AG10803 (cell line): ENCODE data around the gene CSTF1.
A peak's percentile ranks its signal among the peaks of the same experiment; 100 is the strongest.
"Not testable (repeated sequence)": the region's sequence is repeated elsewhere in the genome, so short reads cannot be mapped to it uniquely, and the experiment has no call there.

Experiments used
- DNase-seq: peaks from one replicate; pipeline ENCODE4 v3.0.0; 2010; ENCODE audit warnings: low read depth
- H3K4me3 ChIP-seq: 2 replicates; pipeline ENCODE4 v1.5.1; 2011; ENCODE audit warnings: mild to moderate bottlenecking, low read length, control low read depth
- CTCF ChIP-seq: conservative IDR thresholded peaks from 2 replicates; pipeline ENCODE4 v1.5.1; 2011; ENCODE audit warnings: mild to moderate bottlenecking, low read length, control low read depth, inconsistent platforms

CSTF1 gene

GRCh38 chr20:56381501-56381900 lies 10.9 kb upstream of the CSTF1 start:
- no peak for DNase-seq
- H3K4me3 ChIP-seq = no peak overlapping the region
- no peak for TF ChIP-seq CTCF

DNA sequence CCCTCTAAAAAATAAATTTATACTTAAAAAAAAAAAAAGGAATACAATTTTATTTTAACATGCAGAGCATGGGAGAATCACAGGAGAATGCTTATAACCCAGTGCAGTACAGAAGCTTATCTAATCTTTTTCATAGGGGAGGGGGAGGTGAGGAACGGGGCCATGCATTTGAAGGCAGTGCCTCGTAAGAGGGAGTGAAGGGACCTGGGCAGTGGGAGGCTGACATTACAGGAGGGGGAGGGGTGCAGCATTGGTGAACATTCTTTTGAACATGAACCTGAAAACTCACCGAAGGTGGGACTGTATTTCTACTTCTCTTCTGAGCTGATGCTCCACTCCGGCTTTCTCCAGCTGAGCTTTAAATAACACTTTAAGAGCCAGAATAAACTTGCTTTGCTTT lies 9.7 kb upstream of the CSTF1 start:
- no peak overlapping the region for H3K4me3 ChIP-seq
- TF ChIP-seq CTCF = no peak
- no peak for DNase-seq

DNA sequence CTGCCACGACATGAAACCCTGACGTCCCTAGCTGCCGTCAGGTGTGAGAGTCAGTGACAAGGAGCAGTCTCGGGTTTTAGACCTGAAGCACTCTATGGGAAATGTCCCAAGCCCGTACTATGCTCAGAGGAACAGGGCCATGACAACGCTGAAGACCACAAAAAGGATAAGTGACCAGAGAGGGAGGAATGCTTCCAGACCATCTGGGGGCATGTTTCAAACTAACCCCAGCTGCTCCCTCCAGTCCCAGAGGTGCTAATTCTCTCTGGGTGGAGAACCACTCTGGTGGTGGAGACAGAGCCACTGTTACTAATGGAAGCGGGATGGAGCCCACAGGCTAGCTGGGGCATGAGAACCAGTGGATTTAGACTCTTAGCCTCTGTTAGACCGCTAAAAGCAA lies 9.1 kb upstream of the CSTF1 start:
- no peak for DNase-seq
- TF ChIP-seq CTCF = no peak
- H3K4me3 ChIP-seq = no peak overlapping the region

DNA sequence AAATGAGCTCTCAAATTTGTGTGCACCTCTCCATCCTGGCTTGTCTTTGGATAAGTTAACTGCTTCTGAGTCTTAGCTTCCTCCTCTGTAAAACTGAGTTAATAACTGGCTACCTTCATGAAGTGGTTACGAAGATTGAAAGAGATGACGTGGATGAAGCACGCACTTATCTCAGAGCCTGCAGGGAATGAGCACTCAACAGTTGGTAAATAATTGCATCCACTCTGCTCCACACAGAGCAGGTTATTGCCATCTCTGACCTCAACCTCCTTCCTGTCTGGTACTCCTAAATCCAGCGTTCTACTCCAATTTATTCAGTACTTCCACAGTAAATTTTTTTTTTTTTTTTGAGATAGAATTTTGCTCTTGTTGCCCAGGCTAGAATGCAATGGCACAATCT lies 7.3 kb upstream of the CSTF1 start:
- H3K4me3 ChIP-seq = no peak overlapping the region
- TF ChIP-seq CTCF = no peak
- no peak for DNase-seq

DNA sequence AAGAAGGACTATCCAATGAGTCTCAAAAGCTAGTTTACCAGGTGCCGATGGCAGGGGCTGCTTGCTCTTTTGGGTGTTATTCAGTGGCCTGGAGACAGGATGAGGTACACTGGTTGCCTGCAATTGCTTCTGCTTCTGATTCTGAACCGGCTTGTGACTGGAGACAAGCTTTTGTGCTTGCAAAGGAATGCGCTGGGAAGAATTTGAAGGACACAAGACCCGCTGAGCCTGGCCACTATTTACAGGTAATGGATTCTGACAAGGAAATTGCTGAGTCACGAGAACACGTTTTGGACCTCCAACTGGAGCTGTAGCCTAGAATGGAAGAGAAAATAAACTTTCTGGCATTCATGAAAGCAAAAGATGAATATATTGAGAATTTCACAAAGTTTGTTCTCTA lies 6.2 kb upstream of the CSTF1 start:
- no peak overlapping the region for H3K4me3 ChIP-seq
- no peak for DNase-seq
- TF ChIP-seq CTCF = no peak

GRCh38 chr20:56388882-56389281 lies 3.6 kb upstream of the CSTF1 start:
- DNase-seq = no peak
- TF ChIP-seq CTCF = no peak
- no peak overlapping the region for H3K4me3 ChIP-seq

DNA sequence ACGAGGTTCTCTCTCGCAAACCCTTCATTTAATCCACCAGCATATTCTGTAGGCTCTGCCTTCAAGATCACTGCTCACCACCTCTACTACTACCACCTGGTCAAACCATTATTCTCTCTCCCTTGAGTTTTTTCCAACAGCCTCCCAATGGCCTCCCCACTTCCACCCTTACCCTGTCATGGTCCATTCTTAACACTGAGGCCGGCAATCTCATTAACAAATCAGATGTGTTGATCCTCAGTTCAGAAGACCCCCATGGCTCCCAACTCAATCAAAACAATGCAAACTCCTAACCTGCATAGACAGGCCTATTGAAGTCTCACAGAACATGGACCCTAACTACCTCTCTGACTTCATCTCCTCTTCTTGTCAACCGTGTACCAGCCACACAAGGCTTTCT lies 2.6 kb upstream of the CSTF1 start:
- H3K4me3 ChIP-seq = no peak overlapping the region
- DNase-seq = no peak
- TF ChIP-seq CTCF = no peak

DNA sequence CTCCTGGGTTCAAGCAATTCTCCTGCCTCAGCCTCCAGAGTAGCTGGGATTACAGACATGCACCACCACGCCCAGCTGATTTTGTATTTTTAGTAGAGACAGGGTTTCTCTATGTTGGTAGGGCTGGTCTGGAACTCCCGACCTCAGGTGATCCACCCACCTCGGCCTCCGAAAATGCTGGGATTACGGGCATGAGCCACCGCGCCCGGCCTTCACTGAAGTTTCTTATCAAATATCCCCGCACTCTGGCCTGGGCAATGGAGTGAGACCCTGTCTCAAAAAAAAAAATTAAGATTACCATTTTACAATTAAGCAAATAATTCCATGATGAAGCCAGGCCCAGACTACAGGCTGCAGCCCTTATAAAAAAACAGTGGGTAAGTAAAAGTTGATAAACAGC lies 2.0 kb upstream of the CSTF1 start:
- DNase-seq = not testable (repeated sequence)
- H3K4me3 ChIP-seq = peak overlapping the region; percentile 24
